A549 treated with Hydrocortisone at 1 μM for 4 hours (cell line): ENCODE data around the gene AKAP11. TPM values are rescaled to one million over a fixed set of nuclear protein-coding genes. Genes with fewer than 3 reads are reported as not detected.

Experiments
- total RNA-seq: library from RNA; stranded (reverse); fragments of 200-300 nt; extraction: Qiagen RNA extraction; gene quantifications from 5 replicates; pipeline ENCODE4 v1.2.3, GENCODE V29; 2022

The AKAP11 gene
- 4.0 to 8.2 TPM (median 6.2 TPM) in 5 replicates for total RNA-seq

GRCh38 chr13:42272115-42272803 lies at the start of gene AKAP11:
AKAP11 (plus strand) TSS chr13:42272152; CDS start chr13:42286349, 14,197 bp downstream.

Other genes starting within 250 kb of the AKAP11 start
- gene DGKH, start 223.5 kb upstream of the AKAP11 start, total RNA-seq = 4.6 to 6.3 TPM (median 6.1 TPM) in 5 replicates